ENCODE results near the gene TRIM69. TPM values are rescaled to one million over a fixed set of nuclear protein-coding genes. Genes with fewer than 3 reads are reported as not detected.
A peak's percentile ranks its signal among the peaks of the same experiment; 100 is the strongest.

The TRIM69 gene
- total and polyA plus RNA-seq, 2 experiments from 2014 or later = 4.3 to 7.0 TPM

DNA sequence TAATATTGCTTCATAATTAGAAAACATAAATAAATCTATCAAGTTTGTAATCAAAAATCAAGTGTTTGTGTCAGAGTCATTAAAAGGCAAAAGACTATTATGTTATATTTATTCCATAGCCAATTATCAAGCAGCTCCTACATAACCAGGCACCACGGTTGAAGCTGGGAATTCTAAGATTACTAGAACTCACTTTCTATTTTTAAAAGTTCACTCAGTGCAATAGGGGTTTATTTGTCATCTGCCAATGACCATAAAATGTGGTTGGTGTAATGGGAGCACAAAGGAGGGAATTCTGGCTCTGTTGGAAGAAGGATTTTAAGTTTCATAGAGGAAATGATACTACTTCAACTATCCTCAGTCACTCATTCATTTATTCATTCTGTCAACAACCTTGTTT lies 57.7 kb downstream of the TRIM69 start (continued):
- TF ChIP-seq ZNF114 (CRISPR knock-in tag; IDR thresholded peaks at IDR 0.05) (no peak), JUNB (IDR thresholded peaks at IDR 0.05; ENCODE audit: unreplicated experiment) (no peak), EZH2 (IDR thresholded peaks at IDR 0.05; ENCODE audit: low read depth, unreplicated experiment) (no peak)
- TF ChIP-seq, protein P1, sequence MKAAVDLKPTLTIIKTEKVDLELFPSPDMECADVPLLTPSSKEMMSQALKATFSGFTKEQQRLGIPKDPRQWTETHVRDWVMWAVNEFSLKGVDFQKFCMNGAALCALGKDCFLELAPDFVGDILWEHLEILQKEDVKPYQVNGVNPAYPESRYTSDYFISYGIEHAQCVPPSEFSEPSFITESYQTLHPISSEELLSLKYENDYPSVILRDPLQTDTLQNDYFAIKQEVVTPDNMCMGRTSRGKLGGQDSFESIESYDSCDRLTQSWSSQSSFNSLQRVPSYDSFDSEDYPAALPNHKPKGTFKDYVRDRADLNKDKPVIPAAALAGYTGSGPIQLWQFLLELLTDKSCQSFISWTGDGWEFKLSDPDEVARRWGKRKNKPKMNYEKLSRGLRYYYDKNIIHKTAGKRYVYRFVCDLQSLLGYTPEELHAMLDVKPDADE (IDR thresholded peaks at IDR 0.05) = no peak
- TF ChIP-seq, protein P2, sequence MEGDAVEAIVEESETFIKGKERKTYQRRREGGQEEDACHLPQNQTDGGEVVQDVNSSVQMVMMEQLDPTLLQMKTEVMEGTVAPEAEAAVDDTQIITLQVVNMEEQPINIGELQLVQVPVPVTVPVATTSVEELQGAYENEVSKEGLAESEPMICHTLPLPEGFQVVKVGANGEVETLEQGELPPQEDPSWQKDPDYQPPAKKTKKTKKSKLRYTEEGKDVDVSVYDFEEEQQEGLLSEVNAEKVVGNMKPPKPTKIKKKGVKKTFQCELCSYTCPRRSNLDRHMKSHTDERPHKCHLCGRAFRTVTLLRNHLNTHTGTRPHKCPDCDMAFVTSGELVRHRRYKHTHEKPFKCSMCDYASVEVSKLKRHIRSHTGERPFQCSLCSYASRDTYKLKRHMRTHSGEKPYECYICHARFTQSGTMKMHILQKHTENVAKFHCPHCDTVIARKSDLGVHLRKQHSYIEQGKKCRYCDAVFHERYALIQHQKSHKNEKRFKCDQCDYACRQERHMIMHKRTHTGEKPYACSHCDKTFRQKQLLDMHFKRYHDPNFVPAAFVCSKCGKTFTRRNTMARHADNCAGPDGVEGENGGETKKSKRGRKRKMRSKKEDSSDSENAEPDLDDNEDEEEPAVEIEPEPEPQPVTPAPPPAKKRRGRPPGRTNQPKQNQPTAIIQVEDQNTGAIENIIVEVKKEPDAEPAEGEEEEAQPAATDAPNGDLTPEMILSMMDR (conservative IDR thresholded peaks at IDR 0.05; ENCODE audit: low read depth in 2 of 2) = no peak

- Mint-ChIP-seq H3K36me3 (ENCODE audit: low read depth) (no peaks in the 10 kb centered on the region), H3K9me3 (no peaks in the 10 kb centered on the region), H3K4me3 (no peak overlapping the region), H3K4me1 (no peaks in the 10 kb centered on the region), H3K27me3 (ENCODE audit: insufficient read depth, low read depth, poor library complexity) (no peaks in the 10 kb centered on the region), H3K27ac (no peak overlapping the region)
- Histone ChIP-seq H3K4me2 (no peak overlapping the region), H3K36me3 (ENCODE audit: insufficient read depth) (no peaks in the 10 kb centered on the region), H3K27ac (ENCODE audit: low read depth) (no peak overlapping the region), H2AFZ (no peak overlapping the region), H3K4me3 (no peak overlapping the region), H3K79me2 (replicated peaks; ENCODE audit: insufficient read depth) (no peaks in the 10 kb centered on the region), H4K20me1 (replicated peaks; ENCODE audit: insufficient read depth) (no peaks in the 10 kb centered on the region), H3K9me2 (ENCODE audit: insufficient read depth) (no peaks in the 10 kb centered on the region), H3K27me3 (ENCODE audit: insufficient read depth) (no peaks in the 10 kb centered on the region), H3K4me1 (ENCODE audit: insufficient read depth) (no peaks in the 10 kb centered on the region), H3F3A (replicated peaks; ENCODE audit: low read depth) (no peaks in the 10 kb centered on the region)
- DNase-seq (ENCODE audit: low spot score) (no peak), ATAC-seq (no peak)
- no peak for TF ChIP-seq CREB1 (CRISPR knock-in tag; IDR thresholded peaks at IDR 0.05; ENCODE audit: low read depth)
Measured at GRCh38 chr15:44796508-44796907, 60.2 kb downstream of the TRIM69 start.

DNA sequence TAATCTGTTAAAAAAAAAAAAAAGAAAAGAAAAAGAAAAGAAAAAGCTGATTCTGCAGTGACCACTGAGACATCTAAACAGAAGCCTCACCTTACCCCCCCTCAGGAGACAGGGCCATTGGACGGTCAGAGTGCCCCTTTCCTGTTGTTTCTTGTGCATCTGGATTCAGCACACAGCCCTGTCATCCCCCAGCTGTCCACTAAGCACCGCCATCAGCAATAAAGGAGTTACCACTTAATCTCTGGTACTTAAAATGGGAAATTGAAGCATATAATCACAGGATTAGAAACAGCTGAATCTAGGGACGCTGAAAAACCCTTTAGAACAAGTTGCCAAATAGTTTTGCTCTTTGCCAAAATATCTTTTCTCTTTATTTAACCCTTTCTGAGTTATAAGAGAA lies 62.5 kb downstream of the TRIM69 start:
- H3K27ac ChIP-seq (ENCODE audit: low read depth) = no peak overlapping the region
- Mint-ChIP-seq H3K4me3 (no peak overlapping the region), H3K4me1 (no peaks in the 10 kb centered on the region), H3K9me3 (no peaks in the 10 kb centered on the region), H3K27me3 (ENCODE audit: insufficient read depth, low read depth, poor library complexity) (peaks cover 1% of the 10 kb centered on the region), H3K36me3 (ENCODE audit: low read depth) (no peaks in the 10 kb centered on the region), H3K27ac (no peak overlapping the region)
- no peak overlapping the region for H3K4me3 ChIP-seq
- H3K79me2 ChIP-seq (replicated peaks; ENCODE audit: insufficient read depth) = no peaks in the 10 kb centered on the region
- H3K27me3 ChIP-seq (ENCODE audit: insufficient read depth) = no peaks in the 10 kb centered on the region
- no peak overlapping the region for H2AFZ ChIP-seq
- no peak overlapping the region for H3K4me2 ChIP-seq
- no peaks in the 10 kb centered on the region for H3K36me3 ChIP-seq (ENCODE audit: insufficient read depth)
- no peaks in the 10 kb centered on the region for H3K9me2 ChIP-seq (ENCODE audit: insufficient read depth)
- no peaks in the 10 kb centered on the region for H3F3A ChIP-seq (replicated peaks; ENCODE audit: low read depth)
- no peaks in the 10 kb centered on the region for H3K4me1 ChIP-seq (ENCODE audit: insufficient read depth)
- peak; percentile 23 for DNase-seq (ENCODE audit: low spot score)
- TF ChIP-seq, protein P2 (conservative IDR thresholded peaks at IDR 0.05; ENCODE audit: low read depth in 2 of 2) = peak; percentile 16 to 39; a peak in 2 of 4 replicates
- no peak for TF ChIP-seq ZNF114 (CRISPR knock-in tag; IDR thresholded peaks at IDR 0.05)
- peak; percentile 62; the same call in 2 of the 3 replicates for ATAC-seq
- H4K20me1 ChIP-seq (replicated peaks; ENCODE audit: insufficient read depth) = no peaks in the 10 kb centered on the region

All from GM23338 (cell line).